ENCODE results near the gene EXD1.

- TF ChIP-seq POLR2AphosphoS5 (IDR thresholded peaks at IDR 0.05; ENCODE audit: low read depth, low read length), result no peak
- TF ChIP-seq TAF1 (IDR thresholded peaks at IDR 0.05; ENCODE audit: borderline replicate concordance, insufficient read depth, low read length), result no peak
- TF ChIP-seq REST (IDR thresholded peaks at IDR 0.05; ENCODE audit: insufficient read depth in 1 of 2, low read depth in 2 of 2, low read length in 2 of 2), result no peak
- TF ChIP-seq SIN3A (IDR thresholded peaks at IDR 0.05; ENCODE audit: borderline replicate concordance, insufficient read depth, low read length), result no peak
These were observed 27.2 kb downstream of the EXD1 start for GRCh38 chr15:41203395-41203794.
